Mucosa of rectum (tissue), 2 donors: ENCODE results near the gene GPR183.

ENCODE experiments used
- H3K27ac ChIP-seq, 2 donors: one replicate each; pipeline ENCODE4 v1.7.0; 2013; ENCODE audit warnings: inconsistent platforms in 2 of 2, low read depth in 2 of 2, low read length in 2 of 2
- H3K27me3 ChIP-seq, 2 donors: one replicate each; pipeline ENCODE4 v1.7.0; 2013; ENCODE audit warnings: low read length in 2 of 2; ENCODE audit not compliant: control insufficient read depth in 2 of 2, insufficient read depth in 2 of 2
- H3K36me3 ChIP-seq, 2 donors: one replicate each; pipeline ENCODE4 v1.7.0; 2013; ENCODE audit warnings: low read length in 2 of 2; ENCODE audit not compliant: control insufficient read depth in 2 of 2, insufficient read depth in 2 of 2
- H3K4me1 ChIP-seq, 2 donors: one replicate each; pipeline ENCODE4 v1.7.0; 2013; ENCODE audit warnings: low read length in 2 of 2, mild to moderate bottlenecking in 1 of 2; ENCODE audit not compliant: control insufficient read depth in 2 of 2, insufficient read depth in 2 of 2
- H3K4me3 ChIP-seq, 2 donors: one replicate each; pipeline ENCODE4 v1.7.0; 2013; ENCODE audit warnings: low read length in 2 of 2
- H3K9ac ChIP-seq, 2 donors: one replicate each; pipeline ENCODE4 v1.7.0; 2013; ENCODE audit warnings: low read length in 2 of 2, low read depth in 1 of 2, mild to moderate bottlenecking in 1 of 2
- H3K9me3 ChIP-seq, 2 donors: one replicate each; pipeline ENCODE4 v1.7.0; 2013; ENCODE audit warnings: low read length in 2 of 2; ENCODE audit not compliant: control insufficient read depth in 2 of 2
- donor health status: healthy.
- donor health status: Normal muscosa, but diverticular disease.

The GPR183 gene

GRCh38 chr13:99288089-99288488 lies 19.1 kb downstream of the GPR183 start:
- H3K9me3 ChIP-seq = no peaks in the 10 kb centered on the region
- H3K27ac ChIP-seq = peak overlapping the region in 1 of 2 donors; percentile 17
- no peak overlapping the region for H3K9ac ChIP-seq
- no peaks in the 10 kb centered on the region for H3K27me3 ChIP-seq
- no peak overlapping the region for H3K4me3 ChIP-seq
- peaks cover 5 to 6% of the 10 kb centered on the region in 2 donors for H3K4me1 ChIP-seq
- H3K36me3 ChIP-seq = peaks cover 2 to 3% of the 10 kb centered on the region in 2 donors

- Histone ChIP-seq H3K27ac (no peak overlapping the region), H3K9ac (no peak overlapping the region), H3K4me3 (no peak overlapping the region), H3K9me3 (no peaks in the 10 kb centered on the region), H3K36me3 (peaks cover 2 to 3% of the 10 kb centered on the region in 2 donors), H3K4me1 (peaks cover 8 to 10% of the 10 kb centered on the region in 2 donors), H3K27me3 (no peaks in the 10 kb centered on the region)
Observed at GRCh38 chr13:99287551-99287950, 19.6 kb downstream of the GPR183 start.

DNA sequence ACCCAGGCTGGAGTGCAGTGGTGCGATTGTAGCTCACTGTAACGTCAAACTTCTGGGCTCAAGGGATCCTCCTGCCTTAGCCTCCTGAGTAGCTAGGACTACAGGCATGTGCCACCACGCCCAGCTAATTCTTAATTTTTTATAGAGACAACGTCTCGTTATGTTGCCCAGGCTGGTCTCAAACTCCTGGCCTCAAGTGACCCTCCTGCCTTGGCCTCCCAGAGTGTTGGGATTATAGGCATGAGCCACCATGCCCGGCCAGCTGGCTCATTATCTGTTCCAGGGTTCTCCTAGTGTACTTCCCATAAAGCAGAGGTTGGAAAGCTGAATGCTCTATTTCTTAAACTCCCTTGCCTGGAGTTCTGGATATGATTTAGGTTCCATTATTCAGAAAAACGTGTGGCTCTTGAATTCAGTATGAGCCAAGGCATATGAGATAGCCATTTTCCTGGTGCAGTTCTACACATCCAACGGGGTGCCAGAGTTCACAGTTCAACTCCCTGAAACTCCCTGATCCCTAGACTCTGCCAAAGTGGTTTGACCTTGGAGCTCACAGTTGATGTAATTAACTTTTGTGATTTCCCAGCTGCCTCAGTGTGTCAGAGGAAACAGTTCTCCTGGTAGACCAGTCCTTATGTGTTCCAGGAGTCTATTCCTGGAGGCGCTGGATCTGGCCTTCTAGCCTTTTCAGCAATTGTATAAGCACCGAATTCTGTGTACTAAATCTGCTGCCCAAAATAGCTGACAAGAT lies 21.6 kb downstream of the GPR183 start:
- Histone ChIP-seq H3K36me3 (peaks cover 2 to 3% of the 10 kb centered on the region in 2 donors), H3K9me3 (no peaks in the 10 kb centered on the region), H3K27me3 (no peaks in the 10 kb centered on the region), H3K27ac (peak overlapping the region; percentile 21 to 29), H3K9ac (no peak overlapping the region), H3K4me1 (peaks cover 15 to 17% of the 10 kb centered on the region in 2 donors), H3K4me3 (no peak overlapping the region)

DNA sequence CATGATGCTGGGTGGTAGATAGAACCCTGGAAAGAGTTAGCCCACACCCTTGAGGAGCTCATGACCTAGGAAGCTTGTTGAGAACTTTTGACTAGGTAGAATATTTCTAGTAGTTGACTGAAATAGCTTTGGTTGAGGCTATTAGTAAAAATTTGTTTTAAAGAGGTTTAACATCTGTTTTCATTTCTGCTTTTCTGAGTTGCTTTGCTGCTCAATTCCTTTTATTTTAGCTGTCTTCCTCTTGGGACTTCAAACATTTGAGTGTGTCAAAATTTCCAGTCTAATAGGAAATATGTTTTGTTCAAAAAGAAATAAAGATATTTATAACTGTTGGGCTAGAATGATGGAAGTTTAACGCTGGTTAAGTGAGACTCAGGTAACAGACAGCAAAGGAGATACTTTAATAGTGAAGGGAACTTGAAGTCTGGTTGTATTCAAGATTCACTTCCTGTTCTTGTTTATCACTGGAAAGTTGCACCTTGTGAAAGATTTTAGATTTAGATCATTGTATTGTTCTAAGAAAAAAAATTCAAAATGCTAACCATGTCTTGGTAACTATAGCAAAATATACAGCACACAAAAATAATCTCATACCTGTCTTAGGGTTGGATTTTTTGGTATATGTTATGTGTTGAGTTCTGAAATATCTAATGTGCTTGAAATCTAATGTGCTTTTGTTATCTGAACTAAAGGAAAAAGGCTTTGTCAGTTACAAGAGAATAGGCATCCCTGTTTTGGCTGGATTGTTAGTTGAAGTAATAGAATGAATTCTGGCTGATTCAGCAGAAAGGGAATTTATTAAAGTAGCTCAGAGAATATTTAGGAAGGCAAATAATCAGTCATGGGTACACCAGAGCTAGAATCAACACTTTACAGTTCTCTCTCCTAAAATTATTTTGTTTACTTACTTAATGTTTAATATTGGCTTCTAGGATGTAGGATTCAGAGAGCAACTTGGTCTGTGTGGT lies 24.7 kb downstream of the GPR183 start:
- Histone ChIP-seq H3K36me3 (peaks cover 0 to under 1% of the 10 kb centered on the region in 2 donors), H3K27ac (peak overlapping the region; percentile 67 to 77), H3K9me3 (no peaks in the 10 kb centered on the region), H3K4me3 (peak overlapping the region in 1 of 2 donors; percentile 17), H3K27me3 (no peaks in the 10 kb centered on the region), H3K9ac (no peak overlapping the region), H3K4me1 (peaks cover 22 to 32% of the 10 kb centered on the region in 2 donors)

GRCh38 chr13:99281811-99282263 lies 25.4 kb downstream of the GPR183 start:
- peak overlapping the region in 1 of 2 donors; percentile 39 for H3K9ac ChIP-seq
- H3K9me3 ChIP-seq = no peaks in the 10 kb centered on the region
- H3K27ac ChIP-seq = peak overlapping the region; percentile 67 to 77
- H3K36me3 ChIP-seq = no peaks in the 10 kb centered on the region
- H3K4me1 ChIP-seq = peaks cover 22 to 32% of the 10 kb centered on the region in 2 donors
- H3K27me3 ChIP-seq = no peaks in the 10 kb centered on the region
- H3K4me3 ChIP-seq = peak overlapping the region in 1 of 2 donors; percentile 17

DNA sequence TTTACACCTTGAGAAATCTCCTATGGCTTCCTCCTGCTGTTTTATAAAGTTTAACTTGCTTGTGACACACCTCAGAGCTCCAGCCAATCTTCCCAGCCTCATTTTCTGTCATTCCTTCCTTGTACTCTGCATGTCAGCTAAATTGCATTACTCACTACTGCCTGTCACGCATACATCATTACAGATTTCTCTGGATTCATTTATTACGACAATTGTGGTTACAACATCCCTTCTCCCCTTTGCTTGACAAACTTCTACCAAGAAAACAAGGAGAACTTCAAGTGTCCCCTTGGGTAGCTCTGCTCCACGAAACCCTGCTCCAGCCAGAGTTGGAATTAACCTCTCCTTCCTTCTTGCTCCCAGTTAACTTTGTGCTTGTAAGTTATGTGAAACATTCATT lies 27.0 kb downstream of the GPR183 start:
- H3K4me1 ChIP-seq = peaks cover 22 to 27% of the 10 kb centered on the region in 2 donors
- H3K9ac ChIP-seq = peak overlapping the region in 1 of 2 donors; percentile 47
- H3K36me3 ChIP-seq = peaks cover 0 to 4% of the 10 kb centered on the region in 2 donors
- no peaks in the 10 kb centered on the region for H3K27me3 ChIP-seq
- H3K27ac ChIP-seq = peak overlapping the region; percentile 65 to 72
- no peak overlapping the region for H3K4me3 ChIP-seq
- H3K9me3 ChIP-seq = no peaks in the 10 kb centered on the region

DNA sequence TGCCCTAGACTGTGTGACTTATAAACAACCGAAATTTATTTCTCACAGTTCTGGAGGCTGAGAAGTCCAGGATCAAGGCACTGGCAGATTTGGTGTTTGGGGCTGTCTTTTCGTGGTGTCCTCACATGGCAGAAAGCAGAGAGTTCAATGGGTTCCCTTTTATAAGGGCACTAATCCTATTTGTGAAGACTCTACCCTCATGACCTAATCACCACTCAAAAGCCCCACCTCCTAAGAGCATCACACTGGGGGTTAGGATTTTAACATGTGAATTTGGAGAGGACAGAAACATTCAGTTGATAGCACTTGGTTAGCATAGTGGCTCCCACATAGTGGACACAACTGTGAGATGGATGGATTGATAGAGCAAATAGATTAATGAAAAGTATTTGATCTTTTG lies 27.6 kb downstream of the GPR183 start:
- Histone ChIP-seq H3K27ac (peak overlapping the region; percentile 61 to 72), H3K27me3 (no peaks in the 10 kb centered on the region), H3K4me1 (peaks cover 20 to 27% of the 10 kb centered on the region in 2 donors), H3K36me3 (peaks cover 0 to 4% of the 10 kb centered on the region in 2 donors), H3K9ac (no peak overlapping the region), H3K9me3 (no peaks in the 10 kb centered on the region), H3K4me3 (no peak overlapping the region)

- H3K27ac ChIP-seq = no peak overlapping the region
- no peak overlapping the region for H3K9ac ChIP-seq
- peaks cover 0 to 4% of the 10 kb centered on the region in 2 donors for H3K36me3 ChIP-seq
- no peak overlapping the region for H3K4me3 ChIP-seq
- peaks cover 17 to 27% of the 10 kb centered on the region in 2 donors for H3K4me1 ChIP-seq
- H3K9me3 ChIP-seq = no peaks in the 10 kb centered on the region
- H3K27me3 ChIP-seq = no peaks in the 10 kb centered on the region
Observed at GRCh38 chr13:99278843-99279242, 28.4 kb downstream of the GPR183 start.

GRCh38 chr13:99278200-99278599 lies 29.0 kb downstream of the GPR183 start:
- Histone ChIP-seq H3K4me1 (peaks cover 17 to 27% of the 10 kb centered on the region in 2 donors), H3K27ac (no peak overlapping the region), H3K9me3 (no peaks in the 10 kb centered on the region), H3K9ac (no peak overlapping the region), H3K27me3 (no peaks in the 10 kb centered on the region), H3K36me3 (peaks cover 0 to 4% of the 10 kb centered on the region in 2 donors), H3K4me3 (no peak overlapping the region)

DNA sequence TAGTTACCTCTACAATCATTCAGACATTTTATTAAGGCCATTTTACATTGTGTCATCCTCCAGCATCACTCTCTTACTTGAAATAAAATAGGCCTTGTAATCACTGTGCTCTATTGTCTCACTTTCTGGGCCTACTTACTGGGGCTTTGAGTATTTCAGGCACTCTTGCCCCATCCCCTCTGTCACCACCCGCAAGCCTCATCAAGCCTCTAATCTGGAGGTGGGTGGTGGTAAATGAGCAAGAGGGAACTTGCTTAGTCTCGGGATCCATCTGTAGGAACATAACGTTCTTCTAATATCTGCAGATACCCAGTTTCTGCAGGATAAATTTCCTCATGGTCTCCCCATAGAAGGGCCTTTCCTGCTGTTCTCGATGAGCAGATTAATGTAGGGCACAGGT lies 29.6 kb downstream of the GPR183 start:
- Histone ChIP-seq H3K36me3 (peaks cover 0 to 4% of the 10 kb centered on the region in 2 donors), H3K9ac (no peak overlapping the region), H3K9me3 (no peaks in the 10 kb centered on the region), H3K27ac (no peak overlapping the region), H3K4me3 (no peak overlapping the region), H3K27me3 (no peaks in the 10 kb centered on the region), H3K4me1 (peaks cover 13 to 22% of the 10 kb centered on the region in 2 donors)
